ENCODE results near the gene SYT7. TPM values are rescaled to one million over a fixed set of nuclear protein-coding genes. Genes with fewer than 3 reads are reported as not detected.

SYT7 gene
- total and polyA plus RNA-seq, 2 of the 4 experiments (the other 2 are of a cell fraction): under 0.01 to 0.19 TPM

DNA sequence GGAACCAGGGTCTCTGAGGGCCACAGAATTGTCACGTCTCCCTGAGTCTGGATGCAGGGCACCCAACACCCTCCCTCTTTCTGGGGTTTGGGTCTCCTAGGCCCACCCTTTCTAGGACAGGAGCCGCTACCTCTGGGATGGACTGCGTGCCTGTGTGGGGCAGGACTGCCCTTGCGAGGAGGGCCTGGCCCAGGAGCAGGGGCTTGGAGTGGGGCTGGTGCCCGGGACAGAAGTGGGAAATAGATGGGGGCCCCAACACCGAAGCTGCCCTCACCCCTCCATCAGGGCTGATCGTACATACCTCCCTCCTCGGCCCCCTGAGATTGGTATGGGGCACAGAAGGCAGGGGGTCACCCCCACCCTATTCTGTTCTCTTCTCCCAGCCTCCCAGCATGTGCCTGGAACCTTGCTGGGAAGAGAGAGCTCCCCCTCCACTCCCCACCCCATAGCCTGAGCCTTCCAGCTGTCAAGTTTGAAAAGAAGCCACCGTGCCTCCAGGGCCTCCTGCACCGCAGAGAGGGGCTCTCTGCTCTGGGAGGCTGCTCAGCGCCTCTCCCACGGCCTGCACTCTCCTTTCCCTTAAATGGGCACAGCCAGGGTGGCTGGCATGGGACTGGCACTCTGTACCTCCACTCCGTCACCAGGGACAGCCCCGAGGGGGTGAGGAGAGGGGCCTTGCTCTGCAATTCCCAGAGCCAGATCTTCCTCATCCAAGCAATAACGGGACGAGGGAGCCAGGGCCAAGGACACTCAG, 70.5 kb downstream of the SYT7 start:
- in situ Hi-C loops (cut with MboI; ENCODE audit: low sequenced_read_pairs): no loop called here

More for the DNA sequence above, 70.5 kb downstream of the SYT7 start:
- no TSS peak for BruUV-seq (replicated peaks)
- POLR2A ChIA-PET (ENCODE audit: unreplicated experiment): no interaction called here
- intact Hi-C loops (cut with micrococcal nuclease) (no loop called here), dilution Hi-C loops (cut with HindIII; ENCODE audit: low sequenced_read_pairs, unreplicated experiment) (no loop called here)
- Histone ChIP-seq H3K4ac (ENCODE audit: low read depth, low read length) (no peak overlapping the region), H3K56ac (ENCODE audit: extremely low read depth, insufficient read depth, low read length) (no peak overlapping the region), H3K18ac (ENCODE audit: low read depth, low read length) (no peak overlapping the region), H3K9ac (ENCODE audit: low read depth, low read length) (no peak overlapping the region), H2BK20ac (ENCODE audit: low read depth, low read length) (no peak overlapping the region), H4K8ac (ENCODE audit: low read depth in 2 of 2, low read length in 2 of 2) (no peak overlapping the region), H3K27ac (ENCODE audit: insufficient read depth, low read length) (no peak overlapping the region), H2BK5ac (ENCODE audit: low read depth, low read length, poor library complexity, severe bottlenecking) (no peak overlapping the region), H2BK120ac (ENCODE audit: low read depth, low read length) (no peak overlapping the region), H3K4me1 (ENCODE audit: control insufficient read depth, insufficient read depth, low read length) (no peaks in the 10 kb centered on the region), H2AK5ac (ENCODE audit: low read depth, low read length) (no peak overlapping the region), H3K79me1 (ENCODE audit: low read depth in 1 of 2, low read length in 2 of 2) (no peaks in the 10 kb centered on the region), H3K4me2 (ENCODE audit: low read depth, low read length) (no peak overlapping the region), H3K4me3 (ENCODE audit: insufficient read depth, low read depth, low read length) (no peak overlapping the region), H3K14ac (replicated peaks; ENCODE audit: low read depth, low read length) (no peak overlapping the region), H3K36me3 (ENCODE audit: control insufficient read depth, insufficient read depth, low read length) (no peaks in the 10 kb centered on the region), H3K23ac (ENCODE audit: low read depth, low read length) (no peak overlapping the region), H4K5ac (ENCODE audit: low read depth, low read length) (no peak overlapping the region), H2AFZ (replicated peaks; ENCODE audit: low read length, poor library complexity) (no peak overlapping the region), H2AK9ac (replicated peaks; ENCODE audit: low read depth, low read length, poor library complexity) (no peak overlapping the region), H3K27me3 (ENCODE audit: control insufficient read depth, insufficient read depth, low read length) (peaks cover 67% of the 10 kb centered on the region), H4K91ac (ENCODE audit: insufficient read depth, low read depth, low read length) (no peak overlapping the region), H4K20me1 (ENCODE audit: insufficient read depth, low read length) (no peaks in the 10 kb centered on the region), H3K9me3 (ENCODE audit: control insufficient read depth, insufficient read depth, low read length) (no peaks in the 10 kb centered on the region; the same call in 1 of the 2 replicates), H3K9me1 (ENCODE audit: insufficient read depth, low read length) (no peaks in the 10 kb centered on the region), H2BK15ac (ENCODE audit: low read depth, low read length) (no peak overlapping the region)
- WGBS, 2 experiments (ENCODE audit: extremely low coverage in 2 of 2, insufficient read length in 1 of 2): 80% methylated on average over 1 of the region's 16 CpGs; no CpG with 5 or more reads in 1 of the 2 experiments
- ATAC-seq (ENCODE audit: low read depth) (no peak), DNase-seq (no peak)
- CTCF ChIA-PET: interaction anchor here (0.6 to 1.2 kb wide), 2 partner anchors 64 to 75 kb away, joined by 3 read pairs; no protein-coding TSS in a partner anchor
- TF ChIP-seq MXI1 (IDR thresholded peaks at IDR 0.05; ENCODE audit: borderline replicate concordance, low read depth, low read length): no peak
- no peak for TF ChIP-seq MAZ (IDR thresholded peaks at IDR 0.05; ENCODE audit: borderline replicate concordance, low read depth, low read length)
- no peak for TF ChIP-seq FOS (IDR thresholded peaks at IDR 0.05; ENCODE audit: low read depth, low read length)
- no peak for TF ChIP-seq RCOR1 (IDR thresholded peaks at IDR 0.05; ENCODE audit: insufficient replicate concordance, low read length)
- TF ChIP-seq RAD21 (IDR thresholded peaks at IDR 0.05; ENCODE audit: low read length): no peak
- no peak for TF ChIP-seq MAFK (IDR thresholded peaks at IDR 0.05; ENCODE audit: low read depth, low read length)
- TF ChIP-seq, protein P1, sequence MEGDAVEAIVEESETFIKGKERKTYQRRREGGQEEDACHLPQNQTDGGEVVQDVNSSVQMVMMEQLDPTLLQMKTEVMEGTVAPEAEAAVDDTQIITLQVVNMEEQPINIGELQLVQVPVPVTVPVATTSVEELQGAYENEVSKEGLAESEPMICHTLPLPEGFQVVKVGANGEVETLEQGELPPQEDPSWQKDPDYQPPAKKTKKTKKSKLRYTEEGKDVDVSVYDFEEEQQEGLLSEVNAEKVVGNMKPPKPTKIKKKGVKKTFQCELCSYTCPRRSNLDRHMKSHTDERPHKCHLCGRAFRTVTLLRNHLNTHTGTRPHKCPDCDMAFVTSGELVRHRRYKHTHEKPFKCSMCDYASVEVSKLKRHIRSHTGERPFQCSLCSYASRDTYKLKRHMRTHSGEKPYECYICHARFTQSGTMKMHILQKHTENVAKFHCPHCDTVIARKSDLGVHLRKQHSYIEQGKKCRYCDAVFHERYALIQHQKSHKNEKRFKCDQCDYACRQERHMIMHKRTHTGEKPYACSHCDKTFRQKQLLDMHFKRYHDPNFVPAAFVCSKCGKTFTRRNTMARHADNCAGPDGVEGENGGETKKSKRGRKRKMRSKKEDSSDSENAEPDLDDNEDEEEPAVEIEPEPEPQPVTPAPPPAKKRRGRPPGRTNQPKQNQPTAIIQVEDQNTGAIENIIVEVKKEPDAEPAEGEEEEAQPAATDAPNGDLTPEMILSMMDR (conservative IDR thresholded peaks at IDR 0.05; ENCODE audit: low read depth, low read length): no peak
- TF ChIP-seq CEBPB (IDR thresholded peaks at IDR 0.05; ENCODE audit: low read depth, low read length): no peak
- TF ChIP-seq NFE2L2 (IDR thresholded peaks at IDR 0.05; ENCODE audit: low read depth, low read length): no peak
- TF ChIP-seq CHD1 (IDR thresholded peaks at IDR 0.05; ENCODE audit: low read depth, low read length): no peak
- TF ChIP-seq, protein P2, sequence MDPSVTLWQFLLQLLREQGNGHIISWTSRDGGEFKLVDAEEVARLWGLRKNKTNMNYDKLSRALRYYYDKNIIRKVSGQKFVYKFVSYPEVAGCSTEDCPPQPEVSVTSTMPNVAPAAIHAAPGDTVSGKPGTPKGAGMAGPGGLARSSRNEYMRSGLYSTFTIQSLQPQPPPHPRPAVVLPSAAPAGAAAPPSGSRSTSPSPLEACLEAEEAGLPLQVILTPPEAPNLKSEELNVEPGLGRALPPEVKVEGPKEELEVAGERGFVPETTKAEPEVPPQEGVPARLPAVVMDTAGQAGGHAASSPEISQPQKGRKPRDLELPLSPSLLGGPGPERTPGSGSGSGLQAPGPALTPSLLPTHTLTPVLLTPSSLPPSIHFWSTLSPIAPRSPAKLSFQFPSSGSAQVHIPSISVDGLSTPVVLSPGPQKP (IDR thresholded peaks at IDR 0.05; ENCODE audit: borderline replicate concordance, low read depth, low read length): no peak
- TF ChIP-seq, protein P3, sequence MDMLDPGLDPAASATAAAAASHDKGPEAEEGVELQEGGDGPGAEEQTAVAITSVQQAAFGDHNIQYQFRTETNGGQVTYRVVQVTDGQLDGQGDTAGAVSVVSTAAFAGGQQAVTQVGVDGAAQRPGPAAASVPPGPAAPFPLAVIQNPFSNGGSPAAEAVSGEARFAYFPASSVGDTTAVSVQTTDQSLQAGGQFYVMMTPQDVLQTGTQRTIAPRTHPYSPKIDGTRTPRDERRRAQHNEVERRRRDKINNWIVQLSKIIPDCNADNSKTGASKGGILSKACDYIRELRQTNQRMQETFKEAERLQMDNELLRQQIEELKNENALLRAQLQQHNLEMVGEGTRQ (IDR thresholded peaks at IDR 0.05; ENCODE audit: low read depth, low read length): no peak
- TF ChIP-seq POLR2A (IDR thresholded peaks at IDR 0.05; ENCODE audit: low read depth, low read length): no peak
- TF ChIP-seq SMC3 (IDR thresholded peaks at IDR 0.05; ENCODE audit: low read depth, low read length): no peak
- TF ChIP-seq RFX5 (IDR thresholded peaks at IDR 0.05; ENCODE audit: low read depth, low read length): no peak
- TF ChIP-seq BHLHE40 (IDR thresholded peaks at IDR 0.05; ENCODE audit: low read depth, low read length): no peak

Data from IMR-90 (cell line).